Measurements from ENCODE around the gene PIP5K1B.
A peak's percentile ranks its signal among the peaks of the same experiment; 100 is the strongest.

The PIP5K1B gene

GRCh38 chr9:68934329-68934644 lies 229.2 kb downstream of the PIP5K1B start:
- H3K79me2 ChIP-seq (ENCODE audit: insufficient read depth, low read depth) = no peaks in the 10 kb centered on the region

GRCh38 chr9:68940573-68940972 lies 235.5 kb downstream of the PIP5K1B start:
- H4K20me1 ChIP-seq (ENCODE audit: insufficient read depth) = no peaks in the 10 kb centered on the region
- no peak overlapping the region for H3K27ac ChIP-seq
- H3K4me2 ChIP-seq = no peak overlapping the region
- H3K79me2 ChIP-seq (ENCODE audit: insufficient read depth, low read depth) = no peaks in the 10 kb centered on the region
- no peaks in the 10 kb centered on the region for H3K27me3 ChIP-seq (ENCODE audit: insufficient read depth, low read depth)
- H3K4me3 ChIP-seq (IDR thresholded peaks at IDR 0.05; ENCODE audit: insufficient read depth, low read depth, low read length) = no peak overlapping the region
- TF ChIP-seq CTCF (conservative IDR thresholded peaks at IDR 0.05; ENCODE audit: low read depth, low read length) = no peak
- peaks cover 19% of the 10 kb centered on the region for H3K4me1 ChIP-seq (ENCODE audit: low read depth, poor library complexity, severe bottlenecking)
- H2AFZ ChIP-seq (ENCODE audit: low read depth) = no peak overlapping the region
- H3K36me3 ChIP-seq (ENCODE audit: insufficient read depth) = no peaks in the 10 kb centered on the region
- no peak overlapping the region for H3K9ac ChIP-seq

More at GRCh38 chr9:68934329-68934644, 229.2 kb downstream of the PIP5K1B start:
- H3K36me3 ChIP-seq (ENCODE audit: insufficient read depth) = no peaks in the 10 kb centered on the region
- no peak overlapping the region for H3K4me3 ChIP-seq (IDR thresholded peaks at IDR 0.05; ENCODE audit: insufficient read depth, low read depth, low read length)
- H4K20me1 ChIP-seq (ENCODE audit: insufficient read depth) = no peaks in the 10 kb centered on the region
- peak overlapping the region; percentile 35; the same call in 1 of the 2 replicates for H2AFZ ChIP-seq (ENCODE audit: low read depth)
- no peak for TF ChIP-seq CTCF (conservative IDR thresholded peaks at IDR 0.05; ENCODE audit: low read depth, low read length)
- H3K27me3 ChIP-seq (ENCODE audit: insufficient read depth, low read depth) = no peaks in the 10 kb centered on the region
- peak overlapping the region; percentile 88 for H3K4me2 ChIP-seq
- H3K9ac ChIP-seq = peak overlapping the region; percentile 22; the same call in 1 of the 2 replicates
- peaks cover 67% of the 10 kb centered on the region for H3K4me1 ChIP-seq (ENCODE audit: low read depth, poor library complexity, severe bottlenecking)
- peak overlapping the region; percentile 83 for H3K27ac ChIP-seq

- no peak overlapping the region for H3K27ac ChIP-seq
- H3K4me2 ChIP-seq = no peak overlapping the region
- peaks cover 10% of the 10 kb centered on the region for H3K4me1 ChIP-seq (ENCODE audit: low read depth, poor library complexity, severe bottlenecking)
- no peak overlapping the region for H3K9ac ChIP-seq
- no peak overlapping the region for H2AFZ ChIP-seq (ENCODE audit: low read depth)
- no peak overlapping the region for H3K4me3 ChIP-seq (IDR thresholded peaks at IDR 0.05; ENCODE audit: insufficient read depth, low read depth, low read length)
- H4K20me1 ChIP-seq (ENCODE audit: insufficient read depth) = no peaks in the 10 kb centered on the region
- TF ChIP-seq CTCF (conservative IDR thresholded peaks at IDR 0.05; ENCODE audit: low read depth, low read length) = no peak
- H3K27me3 ChIP-seq (ENCODE audit: insufficient read depth, low read depth) = no peaks in the 10 kb centered on the region
- no peaks in the 10 kb centered on the region for H3K36me3 ChIP-seq (ENCODE audit: insufficient read depth)
- no peaks in the 10 kb centered on the region for H3K79me2 ChIP-seq (ENCODE audit: insufficient read depth, low read depth)
Observed at GRCh38 chr9:68941780-68942459, 236.9 kb downstream of the PIP5K1B start.

- Histone ChIP-seq H3K27ac (no peak overlapping the region), H3K79me2 (ENCODE audit: insufficient read depth, low read depth) (no peaks in the 10 kb centered on the region), H4K20me1 (ENCODE audit: insufficient read depth) (no peaks in the 10 kb centered on the region), H3K27me3 (ENCODE audit: insufficient read depth, low read depth) (no peaks in the 10 kb centered on the region), H3K4me1 (ENCODE audit: low read depth, poor library complexity, severe bottlenecking) (peaks cover 17% of the 10 kb centered on the region), H3K9ac (no peak overlapping the region), H2AFZ (ENCODE audit: low read depth) (no peak overlapping the region), H3K4me2 (no peak overlapping the region), H3K4me3 (IDR thresholded peaks at IDR 0.05; ENCODE audit: insufficient read depth, low read depth, low read length) (no peak overlapping the region), H3K36me3 (ENCODE audit: insufficient read depth) (no peaks in the 10 kb centered on the region)
- no peak for TF ChIP-seq CTCF (conservative IDR thresholded peaks at IDR 0.05; ENCODE audit: low read depth, low read length)
Observed at GRCh38 chr9:68942790-68943189, 237.8 kb downstream of the PIP5K1B start.
